Measurements from ENCODE around the gene RALGDS.

GRCh38 chr9:133118568-133118967 is 2.5 kb downstream of the RALGDS start:
- TF ChIP-seq, protein P1, sequence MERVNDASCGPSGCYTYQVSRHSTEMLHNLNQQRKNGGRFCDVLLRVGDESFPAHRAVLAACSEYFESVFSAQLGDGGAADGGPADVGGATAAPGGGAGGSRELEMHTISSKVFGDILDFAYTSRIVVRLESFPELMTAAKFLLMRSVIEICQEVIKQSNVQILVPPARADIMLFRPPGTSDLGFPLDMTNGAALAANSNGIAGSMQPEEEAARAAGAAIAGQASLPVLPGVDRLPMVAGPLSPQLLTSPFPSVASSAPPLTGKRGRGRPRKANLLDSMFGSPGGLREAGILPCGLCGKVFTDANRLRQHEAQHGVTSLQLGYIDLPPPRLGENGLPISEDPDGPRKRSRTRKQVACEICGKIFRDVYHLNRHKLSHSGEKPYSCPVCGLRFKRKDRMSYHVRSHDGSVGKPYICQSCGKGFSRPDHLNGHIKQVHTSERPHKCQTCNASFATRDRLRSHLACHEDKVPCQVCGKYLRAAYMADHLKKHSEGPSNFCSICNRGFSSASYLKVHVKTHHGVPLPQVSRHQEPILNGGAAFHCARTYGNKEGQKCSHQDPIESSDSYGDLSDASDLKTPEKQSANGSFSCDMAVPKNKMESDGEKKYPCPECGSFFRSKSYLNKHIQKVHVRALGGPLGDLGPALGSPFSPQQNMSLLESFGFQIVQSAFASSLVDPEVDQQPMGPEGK (CRISPR knock-in tag; IDR thresholded peaks at IDR 0.05; ENCODE audit: borderline replicate concordance), result no peak
- TF ChIP-seq CREB5 (CRISPR knock-in tag; IDR thresholded peaks at IDR 0.05; ENCODE audit: low read depth) (no peak), ZFP30 (CRISPR knock-in tag; IDR thresholded peaks at IDR 0.05) (no peak), ZNF8 (CRISPR knock-in tag; IDR thresholded peaks at IDR 0.05) (no peak), SNAI2 (CRISPR knock-in tag; IDR thresholded peaks at IDR 0.05) (no peak), ESRRG (CRISPR knock-in tag; IDR thresholded peaks at IDR 0.05) (no peak), BACH2 (CRISPR knock-in tag; IDR thresholded peaks at IDR 0.05; ENCODE audit: borderline replicate concordance) (no peak), ZNF565 (CRISPR knock-in tag; conservative IDR thresholded peaks at IDR 0.05; ENCODE audit: low read depth) (no peak), PPARA (CRISPR knock-in tag; IDR thresholded peaks at IDR 0.05; ENCODE audit: borderline replicate concordance) (no peak), OSR1 (CRISPR knock-in tag; IDR thresholded peaks at IDR 0.05) (no peak), RARB (CRISPR knock-in tag; IDR thresholded peaks at IDR 0.05) (no peak), ZNF70 (CRISPR knock-in tag; IDR thresholded peaks at IDR 0.05) (no peak)
